Lung (tissue), 12 donors: ENCODE data around the gene LPCAT2. TPM values are rescaled to one million over a fixed set of nuclear protein-coding genes. Genes with fewer than 3 reads are reported as not detected.

Experiments
- ATAC-seq: fragments of 200-7000 bp; cut with Tn5 transposase; one replicate; pipeline ENCODE4 v1.9.1; 2020; ENCODE audit warnings: moderate number of reproducible peaks; ENCODE audit not compliant: insufficient read depth, low FRiP score
- DNase-seq, 3 donors: peaks; one replicate each; pipeline ENCODE4 v3.0.0-alpha.2; 2013 to 2017
- H3K27ac ChIP-seq, 2 donors: one replicate each; pipeline ENCODE4 v1.5.1; 2013; ENCODE audit warnings: mild to moderate bottlenecking in 2 of 2, moderate library complexity in 2 of 2, control low read depth in 1 of 2, inconsistent platforms in 1 of 2, low read depth in 1 of 2, low read length in 1 of 2
- H3K27me3 ChIP-seq, 3 donors: one replicate each; pipeline ENCODE4 v1.5.1; 2013; ENCODE audit warnings: low read length in 2 of 3; ENCODE audit not compliant: control insufficient read depth in 3 of 3, insufficient read depth in 3 of 3
- H3K36me3 ChIP-seq, 4 donors: one replicate each; pipeline ENCODE4 v1.5.1; 2013; ENCODE audit warnings: low read length in 4 of 4, mild to moderate bottlenecking in 1 of 4, moderate library complexity in 1 of 4; ENCODE audit not compliant: control insufficient read depth in 4 of 4, insufficient read depth in 4 of 4
- H3K4me1 ChIP-seq, 5 donors: one replicate each; pipeline ENCODE4 v1.5.1; 2013; ENCODE audit warnings: low read length in 5 of 5, mild to moderate bottlenecking in 2 of 5, moderate library complexity in 1 of 5; ENCODE audit not compliant: control insufficient read depth in 5 of 5, insufficient read depth in 5 of 5
- H3K4me3 ChIP-seq: one replicate; pipeline ENCODE4 v1.5.1; 2013; ENCODE audit warnings: mild to moderate bottlenecking, control low read depth, moderate library complexity
- H3K9ac ChIP-seq, 2 donors: one replicate each; pipeline ENCODE4 v1.5.1; 2013; ENCODE audit warnings: low read length in 2 of 2, control low read depth in 1 of 2; ENCODE audit not compliant: insufficient read depth in 1 of 2
- H3K9me3 ChIP-seq, 4 donors: one replicate each; pipeline ENCODE4 v1.5.1; 2013; ENCODE audit warnings: low read length in 3 of 4, mild to moderate bottlenecking in 1 of 4, moderate library complexity in 1 of 4; ENCODE audit not compliant: control insufficient read depth in 4 of 4, insufficient read depth in 3 of 4
- CTCF ChIP-seq: IDR thresholded peaks from 2 replicates; pipeline ENCODE4 v1.5.1; 2012; ENCODE audit warnings: mild to moderate bottlenecking; ENCODE audit errors: control extremely low read depth, extremely low read depth
- WGBS, 2 donors: extraction: QIAGEN DNeasy Blood & Tissue Kit; methylation state at CpG; one replicate each; pipeline ENCODE4 v1.1.7; 2013; 5-methylcytosine and 5-hydroxymethylcytosine counted together
- polyA plus RNA-seq, 2 donors: library from polyadenylated mRNA; stranded (reverse); fragments of 200-250 nt; gene quantifications; one replicate each; pipeline ENCODE4 v1.2.1, GENCODE V29; 2013
- total RNA-seq, 2 donors: library from RNA; depleted of rRNA in 1 of 2; stranded (reverse); fragments of >200 nt in 1 of 2; gene quantifications; one replicate each; pipeline ENCODE4 v1.2.1, GENCODE V29; 2014 to 2021
- donor health status: control.
- donor health status: control.
- donor health status: Bipolar disorder and iron deficiency.
- donor health status: healthy.
- donor health status: DM: yes; HTN: yes; CAD: no.

The LPCAT2 gene
- total and polyA plus RNA-seq, 4 donors: 9.5 to 25.3 (median 19.4) TPM

- Histone ChIP-seq H3K4me1 (peaks cover 0 to 29% (median 8%) of the 10 kb centered on the region in 5 donors), H3K27me3 (no peaks in the 10 kb centered on the region), H3K36me3 (peaks cover 0 to 4% (median 0%) of the 10 kb centered on the region in 4 donors), H3K4me3 (no peak overlapping the region), H3K9ac (no peak overlapping the region), H3K27ac (no peak overlapping the region), H3K9me3 (no peaks in the 10 kb centered on the region)
- ATAC-seq (no peak), DNase-seq (no peak)
- TF ChIP-seq CTCF: no peak
- 94 to 95% methylated on average over 2 of the region's 2 CpGs for WGBS, 2 donors
Observed at GRCh38 chr16:55561319-55561848, 52.5 kb downstream of the LPCAT2 start.

- TF ChIP-seq CTCF: no peak
- peaks cover 0 to 4% (median 0%) of the 10 kb centered on the region in 4 donors for H3K36me3 ChIP-seq
- 64 to 83% methylated on average over 1 of the region's 1 CpG for WGBS, 2 donors
Observed at GRCh38 chr16:55562936-55563335, 54.1 kb downstream of the LPCAT2 start.

GRCh38 chr16:55563797-55564196, 54.9 kb downstream of the LPCAT2 start:
- H3K9me3 ChIP-seq: no peaks in the 10 kb centered on the region
- WGBS, 2 donors: 94 to 96% methylated on average over 2 of the region's 2 CpGs
- H3K4me3 ChIP-seq: no peak overlapping the region
- no peak for TF ChIP-seq CTCF
- H3K4me1 ChIP-seq: peaks cover 2 to 29% (median 5%) of the 10 kb centered on the region in 5 donors
- ATAC-seq (no peak), DNase-seq (no peak)
- no peak overlapping the region for H3K9ac ChIP-seq
- no peaks in the 10 kb centered on the region for H3K27me3 ChIP-seq
- peaks cover 0 to 4% (median 0%) of the 10 kb centered on the region in 4 donors for H3K36me3 ChIP-seq
- no peak overlapping the region for H3K27ac ChIP-seq

More at GRCh38 chr16:55562936-55563335, 54.1 kb downstream of the LPCAT2 start:
- Histone ChIP-seq H3K27me3 (no peaks in the 10 kb centered on the region), H3K9me3 (no peaks in the 10 kb centered on the region), H3K27ac (no peak overlapping the region), H3K4me1 (peaks cover 0 to 32% (median 8%) of the 10 kb centered on the region in 5 donors), H3K9ac (no peak overlapping the region), H3K4me3 (no peak overlapping the region)
- ATAC-seq: no peak
- DNase-seq: no peak

GRCh38 chr16:55565086-55565485, 56.2 kb downstream of the LPCAT2 start:
- Histone ChIP-seq H3K4me3 (no peak overlapping the region), H3K27me3 (no peaks in the 10 kb centered on the region), H3K9me3 (no peaks in the 10 kb centered on the region), H3K9ac (no peak overlapping the region), H3K27ac (no peak overlapping the region), H3K4me1 (peaks cover 0 to 22% (median 3%) of the 10 kb centered on the region in 5 donors), H3K36me3 (peaks cover 0 to 4% (median 0%) of the 10 kb centered on the region in 4 donors)
- no peak for TF ChIP-seq CTCF
- ATAC-seq: no peak
- DNase-seq: no peak
- 47 to 54% methylated on average over 1 of the region's 1 CpG for WGBS, 2 donors
